Kidney (tissue), 14 donors: ENCODE measurements around the gene GINS2. TPM values are rescaled to one million over a fixed set of nuclear protein-coding genes. Genes with fewer than 3 reads are reported as not detected.

Source experiments
- DNase-seq, 5 donors: peaks; one replicate each; pipeline ENCODE4 v3.0.0-alpha.2; 2013 to 2020
- FAIRE-seq: peaks from 2 replicates; lab custom pipeline; 2012; peaks lifted over from hg19 to GRCh38; lab: Jason Lieb, UNC
- H3K27ac ChIP-seq, 2 donors: one replicate each; pipeline ENCODE4 v1.7.0; 2013; ENCODE audit warnings: low read depth in 2 of 2, low read length in 2 of 2, inconsistent platforms in 1 of 2
- H3K27me3 ChIP-seq: one replicate; pipeline ENCODE4 v1.7.1; 2013; ENCODE audit warnings: low read length, inconsistent platforms; ENCODE audit not compliant: control insufficient read depth, insufficient read depth
- H3K36me3 ChIP-seq, 3 donors: one replicate each; pipeline versions ENCODE4 v1.7.0 to v1.7.1; 2013; ENCODE audit warnings: low read length in 3 of 3, control low read depth in 1 of 3, inconsistent platforms in 1 of 3; ENCODE audit not compliant: insufficient read depth in 3 of 3, control insufficient read depth in 2 of 3
- H3K4me1 ChIP-seq, 3 donors: one replicate each; pipeline versions ENCODE4 v1.7.0 to v1.7.1; 2013; ENCODE audit warnings: low read length in 3 of 3, inconsistent platforms in 1 of 3, low read depth in 1 of 3; ENCODE audit not compliant: control insufficient read depth in 2 of 3, insufficient read depth in 2 of 3
- H3K4me3 ChIP-seq, 3 donors: one replicate each; pipeline versions ENCODE4 v1.7.0 to v1.8.1; 2013; ENCODE audit warnings: low read length in 3 of 3, control low read depth in 1 of 3, inconsistent platforms in 1 of 3
- H3K9ac ChIP-seq, 3 donors: one replicate each; pipeline versions ENCODE4 v1.7.0 to v1.7.1; 2013; ENCODE audit warnings: low read length in 3 of 3, control low read depth in 1 of 3, inconsistent platforms in 1 of 3
- H3K9me3 ChIP-seq, 3 donors: one replicate each; pipeline versions ENCODE4 v1.7.0 to v1.7.1; 2013; ENCODE audit warnings: low read length in 3 of 3, control low read depth in 1 of 3, inconsistent platforms in 1 of 3; ENCODE audit not compliant: control insufficient read depth in 2 of 3, insufficient read depth in 1 of 3
- CTCF ChIP-seq: IDR thresholded peaks from 3 replicates; pipeline ENCODE4 v1.5.1; 2012; ENCODE audit warnings: mild to moderate bottlenecking, moderate library complexity, borderline replicate concordance; ENCODE audit not compliant: insufficient read depth; ENCODE audit errors: extremely low read depth
- intact Hi-C: fragments of 100-400 bp; cut with DNase I; formaldehyde crosslinking; loops from one replicate; pipeline ENCODE4 v1.11.1; 2022
- polyA plus RNA-seq: library from polyadenylated mRNA; stranded (reverse); fragments of 350-450 nt; fragmentation: Illumina TruSeq; extraction: RNeasy Lipid Tissue Mini Kit (QIAGEN cat#74804); gene quantifications from one replicate; pipeline ENCODE4 v1.2.3, GENCODE V29; 2014; ENCODE audit warnings: low read depth, low replicate concordance; ENCODE audit not compliant: insufficient read depth
- total RNA-seq: library from RNA; stranded (reverse); fragmentation: NEBNext Ultra II Directional; extraction: Animal tissue kit (Norgen Biotek cat#: 25700); gene quantifications from one replicate; pipeline ENCODE4 v1.2.1, GENCODE V29; 2021
- donor health status: control.
- donor health status: control.
- donor health status: control.
- donor health status: control.
- donor health status: control.
- donor health status: DM: yes; HTN: yes; CAD: no.
- donor health status: Normal renal cell carcinoma (clear cell type).

GINS2 gene
- total and polyA plus RNA-seq, 2 donors from 2014 or later = 0.88 to 0.97 TPM

GRCh38 chr16:85636234-85636812 is 52.4 kb downstream of the GINS2 start:
- FAIRE-seq = no peak
- H3K9ac ChIP-seq = no peak overlapping the region
- intact Hi-C loops = no loop called here

GRCh38 chr16:85635545-85636140 is 53.1 kb downstream of the GINS2 start:
- Histone ChIP-seq H3K27me3 (no peaks in the 10 kb centered on the region), H3K27ac (no peak overlapping the region), H3K4me1 (peaks cover 0 to 23% (median 0%) of the 10 kb centered on the region in 3 donors), H3K36me3 (no peaks in the 10 kb centered on the region), H3K4me3 (no peak overlapping the region), H3K9me3 (no peaks in the 10 kb centered on the region), H3K9ac (no peak overlapping the region)
- no peak for TF ChIP-seq CTCF
- no peak for FAIRE-seq
- intact Hi-C loops = no loop called here
- DNase-seq = no peak

More at GRCh38 chr16:85636234-85636812, 52.4 kb downstream of the GINS2 start:
- Histone ChIP-seq H3K36me3 (no peaks in the 10 kb centered on the region), H3K4me3 (no peak overlapping the region), H3K4me1 (peaks cover 0 to 25% (median 0%) of the 10 kb centered on the region in 3 donors), H3K27ac (no peak overlapping the region), H3K27me3 (no peaks in the 10 kb centered on the region), H3K9me3 (no peaks in the 10 kb centered on the region)
- TF ChIP-seq CTCF = no peak
- DNase-seq = no peak

- intact Hi-C loops = no loop called here
- FAIRE-seq (no peak), DNase-seq (peak in 3 of 5 donors; percentile 49 to 65 (median 60))
- H3K4me1 ChIP-seq = peaks cover 0 to 23% (median 0%) of the 10 kb centered on the region in 3 donors
- no peak overlapping the region for H3K9ac ChIP-seq
- peaks cover 0 to 2% (median 0%) of the 10 kb centered on the region in 3 donors for H3K9me3 ChIP-seq
- no peaks in the 10 kb centered on the region for H3K27me3 ChIP-seq
- H3K36me3 ChIP-seq = no peaks in the 10 kb centered on the region
- no peak overlapping the region for H3K27ac ChIP-seq
- TF ChIP-seq CTCF = no peak
- H3K4me3 ChIP-seq = no peak overlapping the region
These were observed 53.8 kb downstream of the GINS2 start for GRCh38 chr16:85634747-85635544.
